ENCODE measurements around the gene STX10.
A peak's percentile ranks its signal among the peaks of the same experiment; 100 is the strongest.
"Not testable (repeated sequence)": the region's sequence is repeated elsewhere in the genome, so short reads cannot be mapped to it uniquely, and the experiment has no call there.

STX10 gene, protein sequence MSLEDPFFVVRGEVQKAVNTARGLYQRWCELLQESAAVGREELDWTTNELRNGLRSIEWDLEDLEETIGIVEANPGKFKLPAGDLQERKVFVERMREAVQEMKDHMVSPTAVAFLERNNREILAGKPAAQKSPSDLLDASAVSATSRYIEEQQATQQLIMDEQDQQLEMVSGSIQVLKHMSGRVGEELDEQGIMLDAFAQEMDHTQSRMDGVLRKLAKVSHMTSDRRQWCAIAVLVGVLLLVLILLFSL
- total RNA-seq = 21.2 to 47.0 reads per million in 2 experiments

DNA sequence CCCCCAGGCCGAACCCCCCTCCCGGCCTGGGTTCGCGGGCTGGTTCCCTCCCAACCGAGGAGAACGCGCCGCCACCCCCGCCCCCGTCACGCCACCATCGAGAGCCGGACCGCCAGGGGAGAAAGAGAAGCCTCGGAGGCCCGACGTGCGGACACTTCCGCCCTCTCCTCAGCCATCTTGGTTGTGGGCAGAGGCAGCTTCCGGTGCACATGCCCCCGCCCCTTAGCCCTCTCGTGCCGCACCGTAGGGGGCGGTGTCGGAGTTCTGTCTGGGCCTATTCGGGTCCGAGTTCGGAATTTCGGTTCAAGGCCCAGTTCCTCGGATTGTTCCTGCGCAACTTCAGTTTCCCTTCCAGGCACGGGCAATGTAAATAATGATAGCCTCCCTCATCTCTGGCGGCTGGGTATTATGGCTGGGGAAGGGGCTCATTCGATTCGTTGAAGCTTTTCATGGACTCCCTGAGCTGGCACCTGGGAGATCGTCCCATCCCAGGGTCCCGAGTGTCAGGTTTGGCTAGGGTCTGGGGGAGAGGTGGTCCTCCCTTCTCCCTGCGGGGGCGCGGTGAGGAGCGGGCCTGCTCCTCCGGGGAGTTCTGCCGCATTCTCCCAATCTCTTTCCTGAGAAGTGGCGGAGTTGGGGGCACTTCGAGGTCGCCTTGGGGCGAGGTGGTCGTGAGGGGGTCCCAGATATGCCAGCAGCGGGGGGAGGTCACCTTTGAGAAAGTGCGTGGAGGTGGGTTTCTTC is at the start of gene STX10, which contains the start of gene IER2:
TSS of gene STX10 (minus strand) at position 189 of the 744 bp plus-strand sequence. CDS start 202 bp downstream, outside the sequence.
TSS of gene IER2 (plus strand) at position 225 of the 744 bp plus-strand sequence. CDS start 2,776 bp downstream, outside the sequence.
- peak; percentile 90 for DNase-seq (ENCODE audit: low read depth)

DNA sequence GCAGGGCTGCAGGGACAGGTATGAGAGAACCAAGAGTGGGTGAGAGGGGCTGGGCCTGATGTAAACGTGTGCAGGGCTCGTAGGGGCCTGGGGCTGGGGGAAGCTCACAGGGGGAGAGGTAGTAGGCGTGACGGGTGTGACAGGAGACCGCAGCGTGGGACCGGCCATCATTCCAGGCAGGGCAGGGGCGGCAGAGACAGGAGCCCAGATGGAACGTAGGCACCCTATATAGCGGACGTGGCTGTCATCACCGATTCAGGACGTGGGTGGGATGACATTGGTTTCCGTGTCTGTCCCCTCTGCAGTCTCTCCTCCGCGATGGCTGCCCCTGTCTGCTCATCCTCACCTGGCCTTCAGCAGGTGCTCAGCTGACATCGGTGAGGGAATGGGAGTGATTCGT is 48.5 kb upstream of the STX10 start:
- no peak for DNase-seq (ENCODE audit: low read depth)

DNA sequence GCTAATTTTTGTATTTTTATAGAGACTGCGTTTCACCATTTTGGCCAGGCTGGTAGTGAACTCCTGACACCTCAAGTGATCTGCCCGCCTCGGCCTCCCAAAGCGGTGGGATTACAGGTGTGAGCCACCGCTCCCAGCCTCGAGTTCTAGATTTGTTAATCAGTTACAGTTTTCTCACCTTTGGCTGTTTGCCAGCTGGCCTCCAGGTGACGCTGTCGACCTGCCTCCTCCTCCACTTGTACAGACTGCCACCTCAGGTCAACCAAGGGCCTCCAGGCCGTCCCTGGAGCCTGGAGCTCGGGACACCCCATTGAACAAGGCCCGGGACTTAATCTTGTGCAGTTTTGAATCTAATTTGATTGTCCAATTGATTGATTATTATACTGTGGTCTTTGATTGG is 45.5 kb upstream of the STX10 start:
- DNase-seq (ENCODE audit: low read depth) = peak; percentile 44

DNA sequence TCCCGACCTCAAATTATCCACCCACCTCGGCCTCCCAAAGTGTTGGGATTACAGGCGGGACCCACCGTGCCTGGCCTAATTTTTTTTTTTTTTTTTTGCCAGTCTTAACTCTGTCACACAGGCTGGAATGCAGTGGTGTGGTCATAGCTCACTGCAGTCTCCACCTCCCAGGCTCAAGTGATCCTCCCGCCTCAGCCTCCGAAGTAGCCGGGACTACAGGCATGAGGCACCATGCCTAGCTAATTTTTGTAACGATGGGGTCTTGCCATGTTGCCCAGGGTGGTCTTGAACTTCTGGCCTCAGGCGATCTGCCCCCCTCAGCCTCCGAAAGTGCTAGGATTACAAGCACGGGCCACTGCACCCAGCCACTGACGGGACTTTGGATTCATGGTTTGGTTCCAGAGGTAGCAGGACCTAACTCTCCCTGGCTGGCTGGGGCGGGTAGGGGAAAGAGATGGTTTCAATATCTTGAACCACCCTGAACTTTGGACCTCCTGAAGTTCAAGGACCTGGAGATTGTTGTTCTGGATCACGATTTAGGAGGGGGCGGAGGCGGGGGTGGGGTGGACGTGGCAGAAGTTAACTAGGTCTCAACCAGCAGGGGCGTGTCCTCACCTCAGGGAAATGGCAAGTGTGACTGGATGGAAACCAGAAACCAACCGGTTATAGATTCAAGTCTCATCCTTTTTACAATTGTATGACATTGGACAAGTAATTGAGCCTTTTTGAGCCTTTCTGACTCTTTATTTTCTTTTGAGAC is 40.8 kb upstream of the STX10 start:
- no peak for DNase-seq (ENCODE audit: low read depth)

DNA sequence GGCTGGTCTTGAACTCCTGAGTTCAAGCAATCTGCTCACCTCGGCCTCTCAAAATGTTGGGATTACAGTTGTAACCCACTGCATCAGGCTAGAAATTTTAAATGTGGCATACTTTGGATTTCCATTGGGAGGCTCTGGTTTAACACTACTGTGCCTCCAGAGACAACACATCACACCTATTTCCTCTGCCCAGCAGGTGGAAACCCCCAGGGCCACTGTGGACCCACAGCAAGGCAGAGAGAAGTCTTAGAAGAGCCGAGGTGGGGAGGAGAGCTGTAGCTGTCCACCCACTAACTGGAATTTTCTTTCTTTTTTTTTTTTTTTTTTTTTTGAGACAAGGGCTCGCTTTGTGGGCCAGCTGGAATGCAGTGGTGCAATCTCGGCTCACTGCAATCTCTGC is 39.4 kb upstream of the STX10 start:
- DNase-seq (ENCODE audit: low read depth) = no peak

DNA sequence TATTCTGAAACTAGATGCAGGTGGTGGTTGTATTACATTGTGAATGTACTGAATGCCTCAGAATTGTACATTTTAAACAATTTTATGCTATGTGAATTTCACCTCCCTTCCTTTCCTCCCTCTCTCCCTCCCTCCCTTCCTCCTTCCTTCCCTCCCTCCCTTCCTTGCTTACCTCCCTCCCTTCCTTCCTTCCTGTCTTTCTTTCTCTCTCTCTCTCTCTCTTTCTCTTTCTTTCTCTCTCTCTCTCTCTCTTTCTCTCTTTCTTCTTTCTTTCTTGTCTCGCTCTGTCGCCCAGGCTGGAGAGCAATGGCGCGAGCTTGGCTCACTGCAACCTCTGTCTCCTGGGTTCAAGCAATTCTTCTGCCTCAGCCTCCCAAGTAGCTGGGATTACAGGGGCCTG is 37.2 kb upstream of the STX10 start:
- no peak for DNase-seq (ENCODE audit: low read depth)

DNA sequence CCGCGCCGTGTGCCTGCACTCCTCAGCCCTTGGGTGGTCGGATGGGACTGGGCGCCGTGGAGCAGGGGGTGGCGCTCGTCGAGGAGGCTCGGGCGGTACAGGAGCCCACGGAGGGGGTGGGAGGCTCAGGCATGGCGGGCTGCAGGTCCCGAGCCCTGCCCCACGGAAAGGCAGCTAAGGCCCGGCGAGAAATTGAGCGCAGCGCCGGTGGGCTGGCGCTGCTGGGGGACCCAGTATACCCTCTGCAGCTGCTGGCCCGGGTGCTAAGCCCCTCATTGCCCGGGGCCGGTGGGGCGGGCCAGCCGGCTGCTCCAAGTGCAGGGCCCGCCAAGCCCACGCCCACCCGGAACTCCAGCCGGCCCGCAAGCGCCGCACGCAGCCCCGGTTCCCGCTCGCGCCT is 36.5 kb upstream of the STX10 start:
- not testable (repeated sequence) for DNase-seq (ENCODE audit: low read depth)

DNA sequence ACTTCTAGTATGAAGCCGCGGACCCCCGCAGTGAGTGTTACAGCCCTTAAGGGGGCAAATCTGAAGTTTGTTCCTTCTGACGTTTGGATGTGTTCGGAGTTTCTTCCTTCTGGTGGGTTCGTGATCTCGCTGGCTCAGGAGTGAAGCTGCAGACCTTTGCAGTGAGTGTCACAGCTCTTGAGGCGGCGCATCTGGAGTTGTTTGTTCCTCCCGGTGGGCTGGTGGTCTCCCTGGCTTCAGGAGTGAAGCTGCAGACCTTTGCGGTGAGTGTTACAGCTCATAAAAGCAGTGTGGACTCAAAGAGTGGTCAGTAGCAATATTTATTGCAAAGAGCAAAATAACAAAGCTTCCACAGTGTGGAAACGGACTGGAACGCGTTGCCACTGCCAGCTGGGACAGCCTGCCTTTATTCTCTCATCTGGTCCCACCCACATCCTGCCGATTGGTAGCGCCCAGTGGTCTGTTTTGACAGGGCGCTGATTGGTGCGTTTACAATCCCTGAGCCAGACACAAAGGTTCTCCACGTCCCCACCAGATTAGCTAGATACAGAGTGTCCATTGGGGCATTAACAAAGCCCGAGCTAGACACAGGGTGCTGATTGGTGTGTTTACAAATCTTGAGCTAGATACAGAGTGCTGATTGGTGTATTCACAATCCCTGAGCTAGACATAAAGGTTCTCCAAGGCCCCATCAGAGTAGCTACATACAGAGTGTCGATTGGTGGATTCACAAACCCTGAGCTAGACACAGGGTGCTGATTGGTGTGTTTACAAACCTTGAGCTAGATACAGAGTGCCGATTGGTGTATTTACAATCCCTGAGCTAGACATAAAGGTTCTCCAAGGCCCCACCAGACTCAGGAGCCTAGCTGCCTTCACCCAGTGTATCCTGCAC is 35.8 kb upstream of the STX10 start:
- not testable (repeated sequence) for DNase-seq (ENCODE audit: low read depth)

DNA sequence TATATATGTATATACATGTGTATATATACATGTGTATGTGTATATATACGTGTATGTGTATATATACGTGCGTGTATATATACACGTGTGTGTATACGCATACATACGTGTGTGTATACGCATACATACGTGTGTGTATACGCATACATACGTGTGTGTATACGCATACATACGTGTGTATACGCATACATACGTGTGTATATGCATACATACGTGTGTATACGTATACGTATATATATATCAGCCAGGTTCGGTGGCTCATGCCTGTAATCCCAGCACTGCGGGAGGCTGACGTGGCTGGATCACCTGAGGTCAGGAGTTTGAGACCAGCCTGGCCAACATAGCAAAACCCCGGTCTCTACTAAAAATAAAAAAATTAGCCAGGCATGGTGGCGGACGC is 34.8 kb upstream of the STX10 start:
- not testable (repeated sequence) for DNase-seq (ENCODE audit: low read depth)

DNA sequence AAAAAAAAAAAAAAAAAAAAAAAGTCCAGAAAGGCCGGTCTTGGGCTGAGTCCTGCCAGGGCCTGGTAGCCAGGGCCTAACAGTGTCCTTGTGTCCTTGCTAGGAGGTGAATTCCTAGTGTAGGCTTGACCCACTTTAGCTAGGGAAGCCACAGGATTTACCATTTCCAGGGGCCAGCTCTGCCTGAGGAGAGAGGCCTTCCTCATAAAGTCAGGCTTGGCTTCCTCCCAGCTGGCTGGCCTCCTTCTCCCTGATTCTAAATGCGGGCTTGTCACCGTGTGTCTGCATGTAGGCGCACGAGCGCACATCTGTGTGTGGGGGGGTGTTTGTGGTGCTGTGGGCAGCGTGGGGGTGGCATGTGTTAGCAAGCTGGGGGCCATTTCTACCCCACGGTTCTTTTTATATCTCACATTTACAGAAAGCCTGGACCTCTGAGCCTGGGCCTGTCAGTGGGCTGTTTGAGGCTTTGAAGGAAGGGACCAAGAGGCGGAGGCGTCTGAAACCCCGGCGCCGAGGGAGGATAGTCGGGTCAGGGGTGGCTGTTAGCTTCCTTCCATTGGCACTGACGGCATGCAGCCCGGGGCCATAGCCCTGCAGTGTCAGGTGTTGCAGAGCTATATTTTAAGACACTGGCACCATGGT is 31.7 kb upstream of the STX10 start:
- no peak for DNase-seq (ENCODE audit: low read depth)

DNA sequence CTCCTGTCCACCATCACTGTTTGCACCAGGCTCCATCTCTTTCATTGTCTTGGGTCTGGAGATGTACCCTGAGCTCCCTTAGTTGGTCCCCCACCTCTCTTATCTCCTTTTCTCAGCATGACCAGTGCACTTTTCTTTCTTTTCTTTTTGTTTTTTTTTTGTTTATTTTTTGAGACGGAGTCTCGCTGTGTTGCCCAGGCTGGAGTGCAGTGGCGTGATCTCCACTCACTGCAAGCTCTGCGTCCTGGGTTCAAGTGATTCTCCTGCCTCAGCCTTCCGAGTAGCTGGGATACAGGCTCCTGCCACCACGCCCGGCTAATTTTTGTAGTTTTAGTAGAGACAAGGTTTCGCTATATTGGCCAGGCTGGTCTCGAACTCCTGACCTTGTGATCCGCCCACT is 28.1 kb upstream of the STX10 start:
- DNase-seq (ENCODE audit: low read depth) = not testable (repeated sequence)

DNA sequence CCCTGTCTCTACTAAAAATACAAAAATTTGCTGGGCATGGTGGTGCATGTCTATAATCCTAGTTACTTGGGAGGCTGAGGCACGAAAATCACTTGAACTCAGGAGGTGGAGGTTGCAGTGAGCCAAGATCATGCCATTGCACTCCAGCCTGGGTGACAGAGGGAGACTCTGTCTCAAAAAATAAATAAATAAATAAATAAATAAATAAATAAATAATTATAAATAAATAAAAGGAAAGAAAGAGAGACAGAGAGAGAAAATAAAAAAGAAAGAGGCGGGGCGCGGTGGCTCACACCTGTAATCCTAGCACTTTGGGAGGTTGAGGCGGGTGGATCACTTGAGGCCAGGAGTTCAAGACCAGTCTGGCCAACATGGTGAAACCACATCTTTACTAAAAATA is 27.4 kb upstream of the STX10 start:
- not testable (repeated sequence) for DNase-seq (ENCODE audit: low read depth)

DNA sequence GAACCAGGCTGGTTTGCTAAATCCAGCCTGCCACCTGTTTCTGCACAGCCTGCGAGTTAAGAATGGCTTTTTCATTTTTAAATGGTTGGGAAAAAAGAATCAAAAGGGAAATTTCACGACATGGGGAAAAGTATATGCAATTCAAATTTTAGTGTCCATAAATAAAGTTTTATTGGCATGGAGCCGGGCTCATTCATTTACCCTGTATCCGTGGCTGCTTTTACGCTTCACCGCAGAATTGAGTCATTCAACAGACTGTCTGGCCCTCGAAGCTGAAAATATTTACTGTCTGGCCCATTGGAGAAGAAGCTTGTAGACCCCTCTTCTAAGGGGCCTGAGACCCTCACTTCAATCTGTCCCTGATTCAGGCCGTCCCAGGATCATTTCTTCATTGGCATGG is 26.2 kb upstream of the STX10 start:
- DNase-seq (ENCODE audit: low read depth) = no peak

DNA sequence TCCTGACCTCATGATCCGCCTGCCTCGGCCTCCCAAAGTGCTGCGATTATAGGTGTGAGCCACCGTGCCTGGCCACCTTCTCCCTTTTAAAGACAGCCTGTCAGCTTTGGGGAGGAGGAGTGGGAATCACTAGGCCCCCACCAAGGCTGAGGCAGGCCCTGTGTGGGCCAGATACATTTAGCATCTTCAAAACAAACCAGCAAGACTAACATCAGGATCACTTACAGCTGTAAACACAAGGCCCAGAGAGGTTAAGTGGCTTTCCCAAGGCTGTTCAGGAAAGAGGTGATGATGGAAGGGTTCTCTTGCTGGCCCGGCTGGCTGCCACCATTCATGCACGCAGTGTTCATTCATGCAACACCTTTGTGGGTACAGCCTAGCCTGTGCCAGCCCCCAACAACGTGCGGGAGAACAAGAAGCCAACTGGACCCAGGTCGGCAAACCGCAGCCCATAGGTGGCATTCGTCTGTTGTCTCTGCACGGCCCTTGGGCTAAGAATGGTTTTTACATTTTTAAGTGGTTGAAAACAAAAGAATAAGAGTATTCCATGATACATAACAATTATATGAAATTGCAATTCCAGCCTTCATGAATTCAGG is 23.1 kb upstream of the STX10 start:
- DNase-seq (ENCODE audit: low read depth) = no peak

DNA sequence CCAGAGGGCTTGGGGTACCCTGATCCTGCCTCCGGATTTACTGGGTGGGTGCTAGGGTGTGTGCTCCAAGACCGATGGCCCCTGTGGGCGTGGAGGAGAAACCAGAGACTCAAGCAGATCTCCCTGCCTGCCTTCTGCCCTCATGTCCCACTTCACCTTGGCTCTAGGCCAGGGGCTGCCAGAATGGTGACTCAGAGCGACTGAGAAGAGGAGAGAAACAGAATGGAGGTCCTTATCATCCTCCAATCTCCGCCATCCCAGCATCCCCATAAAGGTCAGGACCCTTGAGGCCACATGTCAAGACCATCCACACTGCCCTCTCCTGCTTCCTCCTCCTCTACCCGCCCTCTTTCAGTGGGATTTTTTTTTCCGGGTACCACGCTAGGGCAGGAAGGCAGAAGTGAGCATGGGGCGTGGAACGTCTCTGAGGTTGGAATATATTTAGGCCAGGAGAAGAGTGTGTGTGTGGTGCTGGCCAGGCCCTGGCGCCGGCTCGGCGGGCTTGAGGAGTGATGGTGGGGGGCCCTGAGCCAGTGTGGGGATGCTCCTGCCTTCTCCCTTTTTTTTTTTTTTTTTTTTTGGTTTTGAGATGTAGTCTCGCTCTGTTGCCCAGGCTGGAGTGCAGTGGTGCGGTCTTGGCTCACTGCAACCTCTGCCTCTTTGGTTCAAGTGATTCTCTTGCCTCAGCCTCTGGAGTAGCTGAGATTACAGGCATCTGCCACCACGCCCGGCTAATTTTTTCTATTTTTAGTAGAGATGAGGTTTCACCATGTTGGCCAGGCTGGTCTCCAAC is 22.4 kb upstream of the STX10 start:
- DNase-seq (ENCODE audit: low read depth) = peak; percentile 69

DNA sequence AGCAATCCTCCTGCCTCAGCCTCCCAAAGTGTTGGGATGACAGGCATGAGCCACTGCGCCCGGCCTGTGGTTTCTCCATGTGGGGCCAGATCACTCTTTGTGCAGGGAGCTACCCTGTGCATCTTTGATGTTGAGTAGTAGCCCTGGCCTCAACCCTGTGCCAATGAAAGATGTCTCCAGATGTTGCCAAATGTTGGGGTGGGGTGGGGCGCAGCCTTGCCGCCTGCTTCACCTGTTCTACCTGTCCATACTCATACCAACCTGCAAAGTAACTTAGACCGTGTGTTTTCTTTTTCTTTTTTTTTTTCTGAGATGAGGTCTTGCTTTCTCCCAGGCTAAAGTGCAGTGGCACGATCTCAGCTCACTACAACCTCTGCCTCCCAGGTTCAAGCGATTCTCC is 21.0 kb upstream of the STX10 start:
- DNase-seq (ENCODE audit: low read depth) = no peak

DNA sequence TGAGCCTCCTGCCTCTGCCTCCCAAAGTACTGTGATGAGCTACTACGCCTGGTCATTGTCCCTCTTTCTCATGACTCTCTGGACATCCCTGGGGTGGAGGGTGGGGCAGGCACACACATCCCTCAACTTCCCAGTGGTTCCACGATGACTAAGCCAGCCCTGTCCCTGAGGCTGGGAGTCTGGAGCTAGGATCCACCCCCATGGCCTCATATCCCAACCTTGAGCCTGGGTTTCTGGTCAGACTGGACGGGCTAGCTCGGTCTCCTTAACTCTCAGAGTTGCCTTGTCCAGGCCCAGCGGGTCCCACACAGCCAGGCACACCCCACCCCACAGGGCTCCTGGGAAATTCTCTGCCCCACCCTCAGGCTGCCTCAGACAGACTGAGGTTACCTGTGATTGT is 19.6 kb upstream of the STX10 start:
- no peak for DNase-seq (ENCODE audit: low read depth)

DNA sequence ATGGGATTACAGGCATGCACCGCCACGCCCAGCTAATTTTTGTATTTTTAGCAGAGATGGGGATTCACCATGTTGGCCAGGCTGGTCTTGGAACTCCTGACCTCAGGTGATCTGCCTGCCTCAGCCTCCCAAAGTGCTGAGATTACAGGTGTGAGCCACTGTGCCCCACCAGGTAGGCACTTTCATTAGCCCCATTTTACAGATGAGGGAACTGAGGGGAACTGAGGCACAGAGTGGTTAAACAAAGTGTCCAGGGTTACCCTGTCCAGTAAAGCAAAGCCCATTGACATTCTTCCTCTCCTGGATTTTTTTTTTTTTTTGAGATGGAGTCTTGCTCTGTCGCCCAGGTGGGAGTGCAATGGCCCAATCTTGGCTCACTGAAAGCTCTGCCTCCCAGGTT is 16.0 kb upstream of the STX10 start:
- not testable (repeated sequence) for DNase-seq (ENCODE audit: low read depth)

DNA sequence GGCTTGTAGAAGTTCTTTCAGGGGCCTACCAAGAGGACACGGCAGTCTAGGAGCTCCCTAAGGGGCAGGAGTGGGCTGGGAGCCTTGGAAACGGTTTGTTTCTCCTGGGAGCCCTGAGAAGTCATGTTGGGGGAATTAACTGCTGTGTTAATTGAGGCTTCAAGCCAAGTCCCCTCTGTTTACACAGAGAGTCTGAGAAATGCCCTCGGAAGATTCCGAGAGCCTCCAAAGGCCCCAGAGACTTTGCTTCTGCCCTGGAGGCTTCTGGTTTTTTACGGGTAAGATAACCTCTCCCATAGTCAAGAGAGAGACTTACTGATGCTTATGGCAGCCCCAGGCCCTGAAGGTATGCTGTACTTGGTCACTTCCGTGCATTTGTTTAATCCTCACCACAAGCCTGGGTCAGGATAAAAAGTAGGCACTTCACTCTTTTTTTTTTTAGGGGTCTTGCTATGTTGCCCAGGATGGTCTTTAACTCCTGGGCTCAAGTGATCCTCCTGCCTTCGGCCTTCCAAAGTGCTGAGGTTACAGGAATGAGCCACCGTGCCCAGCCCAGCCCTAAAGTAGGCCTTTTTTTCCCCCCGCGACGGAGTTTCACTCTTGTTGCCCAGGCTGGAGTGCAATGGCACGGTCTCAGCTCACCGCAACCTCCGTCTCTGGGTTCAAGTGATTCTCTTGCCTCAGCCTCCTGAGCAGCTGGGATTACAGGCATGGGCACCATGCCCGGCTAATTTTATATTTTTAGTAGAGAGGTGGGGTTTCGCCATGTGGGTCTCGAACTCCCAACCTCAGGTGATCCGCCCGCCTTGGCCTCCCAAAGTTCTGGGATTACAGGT is 15.2 kb upstream of the STX10 start:
- DNase-seq (ENCODE audit: low read depth) = no peak

Data from T follicular helper cell (primary cell).